ENCODE measurements around the gene ACSM2A.
"Not testable (repeated sequence)": the region's sequence is repeated elsewhere in the genome, so short reads cannot be mapped to it uniquely, and the experiment has no call there.

Gene ACSM2A

GRCh38 chr16:20507280-20507679 is 56.0 kb downstream of the ACSM2A start:
- TF ChIP-seq CTCF (IDR thresholded peaks at IDR 0.05; ENCODE audit: insufficient read depth, low read length, missing control alignments): no peak
- ChIA-PET CTCF (no interaction called here), POLR2A (no interaction called here)
- DNase-seq (ENCODE audit: low read depth, low spot score): no peak
- no peak overlapping the region for H3K4me3 ChIP-seq (ENCODE audit: low read depth, low read length)

- ChIA-PET POLR2A (no interaction called here), CTCF (no interaction called here)
Measured at GRCh38 chr16:20510323-20510722, 59.0 kb downstream of the ACSM2A start.

GRCh38 chr16:20515688-20516090 is 64.4 kb downstream of the ACSM2A start:
- TF ChIP-seq CTCF (IDR thresholded peaks at IDR 0.05; ENCODE audit: insufficient read depth, low read length, missing control alignments): no peak

More at GRCh38 chr16:20510323-20510722, 59.0 kb downstream of the ACSM2A start:
- TF ChIP-seq CTCF (IDR thresholded peaks at IDR 0.05; ENCODE audit: insufficient read depth, low read length, missing control alignments): no peak
- H3K4me3 ChIP-seq (ENCODE audit: low read depth, low read length): no peak overlapping the region
- no peak for DNase-seq (ENCODE audit: low read depth, low spot score)

GRCh38 chr16:20517149-20517548 is 65.8 kb downstream of the ACSM2A start:
- H3K4me3 ChIP-seq (ENCODE audit: low read depth, low read length): no peak overlapping the region
- DNase-seq (ENCODE audit: low read depth, low spot score): no peak
- POLR2A ChIA-PET: no interaction called here
- CTCF ChIA-PET: no interaction called here
- no peak for TF ChIP-seq CTCF (IDR thresholded peaks at IDR 0.05; ENCODE audit: insufficient read depth, low read length, missing control alignments)

More at GRCh38 chr16:20515688-20516090, 64.4 kb downstream of the ACSM2A start:
- no peak for DNase-seq (ENCODE audit: low read depth, low spot score)
- POLR2A ChIA-PET: no interaction called here
- CTCF ChIA-PET: no interaction called here
- no peak overlapping the region for H3K4me3 ChIP-seq (ENCODE audit: low read depth, low read length)

GRCh38 chr16:20519231-20519630 is 67.9 kb downstream of the ACSM2A start:
- ChIA-PET POLR2A (no interaction called here), CTCF (no interaction called here)
- TF ChIP-seq CTCF (IDR thresholded peaks at IDR 0.05; ENCODE audit: insufficient read depth, low read length, missing control alignments): no peak
- no peak for DNase-seq (ENCODE audit: low read depth, low spot score)
- H3K4me3 ChIP-seq (ENCODE audit: low read depth, low read length): no peak overlapping the region

GRCh38 chr16:20520103-20520502 is 68.8 kb downstream of the ACSM2A start:
- ChIA-PET POLR2A (no interaction called here), CTCF (no interaction called here)
- DNase-seq (ENCODE audit: low read depth, low spot score): no peak
- H3K4me3 ChIP-seq (ENCODE audit: low read depth, low read length): no peak overlapping the region
- no peak for TF ChIP-seq CTCF (IDR thresholded peaks at IDR 0.05; ENCODE audit: insufficient read depth, low read length, missing control alignments)

GRCh38 chr16:20531795-20532194 is 80.5 kb downstream of the ACSM2A start:
- H3K4me3 ChIP-seq (ENCODE audit: low read depth, low read length); DNase-seq (ENCODE audit: low read depth, low spot score); POLR2A ChIA-PET; CTCF ChIA-PET: not testable (repeated sequence)

GRCh38 chr16:20532284-20532792 is 81.0 kb downstream of the ACSM2A start:
- POLR2A ChIA-PET; H3K4me3 ChIP-seq (ENCODE audit: low read depth, low read length); DNase-seq (ENCODE audit: low read depth, low spot score); CTCF ChIA-PET: not testable (repeated sequence)

GRCh38 chr16:20536669-20537068 is 85.3 kb downstream of the ACSM2A start:
- DNase-seq (ENCODE audit: low read depth, low spot score); POLR2A ChIA-PET; CTCF ChIA-PET; H3K4me3 ChIP-seq (ENCODE audit: low read depth, low read length): not testable (repeated sequence)

Measured in AG04449 (cell line).